ENCODE results near the gene GRPEL1.

DNA sequence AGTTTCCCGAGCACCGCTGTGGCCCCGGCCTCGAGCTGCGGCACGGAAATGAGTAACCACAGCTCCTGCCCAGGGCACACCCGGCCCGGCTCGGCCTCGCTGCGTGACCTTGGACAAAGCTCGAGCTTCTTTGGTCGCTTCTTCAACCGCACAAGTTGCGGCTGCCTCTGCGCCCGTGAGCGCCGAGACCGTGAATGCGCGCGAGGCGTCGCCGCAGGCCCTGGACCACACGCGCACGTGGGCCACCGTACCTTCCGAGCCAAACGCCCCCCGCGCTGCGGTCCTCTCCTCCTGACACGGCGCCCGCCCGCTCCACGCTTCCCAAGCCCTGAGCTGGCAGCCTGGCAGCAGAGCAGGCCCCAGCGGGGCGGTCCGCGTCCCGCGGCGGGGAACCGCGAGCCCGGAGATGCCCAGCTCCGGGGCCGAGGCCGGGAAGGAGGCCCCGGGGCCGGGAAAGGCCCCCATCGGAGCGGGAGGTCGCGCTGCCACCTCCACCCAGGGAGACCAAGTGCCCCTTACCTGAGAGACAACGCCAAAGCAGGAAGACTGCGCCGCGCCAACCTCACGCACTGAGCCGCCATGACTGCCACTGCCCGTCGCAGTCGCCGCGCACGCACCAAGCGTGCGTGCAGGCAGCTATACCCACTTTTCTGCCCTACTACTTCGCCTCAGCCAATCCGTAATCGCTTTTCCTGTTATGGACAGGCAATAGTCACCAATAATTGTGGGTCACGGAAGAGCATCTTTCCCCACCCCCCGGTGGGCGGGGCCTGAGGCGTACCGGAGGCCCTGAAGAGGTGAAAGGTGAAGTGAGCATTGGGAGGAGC lies at the start of gene GRPEL1:
- TF ChIP-seq, protein P1, sequence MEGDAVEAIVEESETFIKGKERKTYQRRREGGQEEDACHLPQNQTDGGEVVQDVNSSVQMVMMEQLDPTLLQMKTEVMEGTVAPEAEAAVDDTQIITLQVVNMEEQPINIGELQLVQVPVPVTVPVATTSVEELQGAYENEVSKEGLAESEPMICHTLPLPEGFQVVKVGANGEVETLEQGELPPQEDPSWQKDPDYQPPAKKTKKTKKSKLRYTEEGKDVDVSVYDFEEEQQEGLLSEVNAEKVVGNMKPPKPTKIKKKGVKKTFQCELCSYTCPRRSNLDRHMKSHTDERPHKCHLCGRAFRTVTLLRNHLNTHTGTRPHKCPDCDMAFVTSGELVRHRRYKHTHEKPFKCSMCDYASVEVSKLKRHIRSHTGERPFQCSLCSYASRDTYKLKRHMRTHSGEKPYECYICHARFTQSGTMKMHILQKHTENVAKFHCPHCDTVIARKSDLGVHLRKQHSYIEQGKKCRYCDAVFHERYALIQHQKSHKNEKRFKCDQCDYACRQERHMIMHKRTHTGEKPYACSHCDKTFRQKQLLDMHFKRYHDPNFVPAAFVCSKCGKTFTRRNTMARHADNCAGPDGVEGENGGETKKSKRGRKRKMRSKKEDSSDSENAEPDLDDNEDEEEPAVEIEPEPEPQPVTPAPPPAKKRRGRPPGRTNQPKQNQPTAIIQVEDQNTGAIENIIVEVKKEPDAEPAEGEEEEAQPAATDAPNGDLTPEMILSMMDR (IDR thresholded peaks at IDR 0.05): no peak
- no peak for TF ChIP-seq EZH2 (IDR thresholded peaks at IDR 0.05)
- no peak for TF ChIP-seq EZH2phosphoT487 (IDR thresholded peaks at IDR 0.05)
